Neural cell (in vitro differentiated cells): ENCODE results near the gene SORCS1. TPM values are rescaled to one million over a fixed set of nuclear protein-coding genes. Genes with fewer than 3 reads are reported as not detected.

Experiments used
- polyA plus RNA-seq: library from polyadenylated mRNA; depleted of rRNA; stranded (reverse); fragments of >200 nt; gene quantifications from 2 replicates; pipeline ENCODE4 v1.2.3, GENCODE V29; 2014
- small RNA-seq, 3 experiments: library from RNA; depleted of rRNA; stranded (forward); fragments of <200 nt; gene quantifications; one replicate each; pipeline ENCODE3, GENCODE V24; 2012

The SORCS1 gene
- polyA plus RNA-seq, 1 donor from 2014 or later, result 27.0 TPM

Small RNA genes within 50 kb of the gene (small RNA-seq; reads per million reads assigned to genes)
- 0.90 to 3.1 (median 2.0) reads per million in 3 experiments for gene RNA5SP325
